CD4-positive, alpha-beta T cell treated with Interleukin-2 at 100 ng/mL for 4 hours (primary cell): ENCODE measurements around the gene CDSN.

Experiments
- DNase-seq: peaks from one replicate; pipeline ENCODE4 v3.0.0-alpha.2; 2020; ENCODE audit warnings: low spot score

The CDSN gene

DNA sequence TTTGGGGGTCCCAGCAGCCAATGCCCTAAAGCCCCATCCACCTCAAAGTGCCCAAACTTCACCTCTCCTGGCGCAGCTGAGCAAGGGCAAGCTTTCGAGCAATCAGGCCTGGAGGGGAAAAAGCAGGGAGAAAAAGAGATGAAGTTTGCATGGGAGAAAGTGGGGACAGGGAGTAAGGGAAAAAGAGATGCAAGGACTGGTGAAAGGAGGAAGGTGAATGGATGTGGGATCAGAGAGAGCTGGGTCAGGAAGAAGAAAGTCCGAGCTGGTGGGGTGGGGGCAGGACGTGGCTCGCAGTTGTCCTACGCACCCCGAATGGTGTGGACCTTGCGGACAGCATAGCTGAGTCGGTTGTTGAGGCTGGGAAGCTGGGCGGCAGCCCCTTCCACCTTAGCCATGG, 25.1 kb upstream of the CDSN start:
- DNase-seq = no peak

DNA sequence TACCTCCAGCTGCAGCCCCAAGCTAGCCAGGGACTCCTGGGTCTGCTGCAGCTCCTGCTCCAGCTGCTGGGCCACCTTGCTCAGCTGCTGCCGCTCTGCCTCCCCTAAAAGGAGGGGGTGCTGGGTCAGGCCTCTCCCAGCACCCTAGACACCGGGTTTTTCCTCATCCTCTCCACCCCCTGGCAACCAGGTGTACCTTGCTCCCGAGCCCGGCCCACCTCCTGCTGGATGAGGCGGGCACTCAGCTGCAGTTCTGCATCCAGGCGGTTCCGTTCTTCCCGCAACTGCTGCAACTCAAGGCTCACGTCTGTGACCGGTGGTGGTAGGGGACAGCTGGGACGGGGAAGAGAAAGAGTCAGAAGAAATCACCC, 24.7 kb upstream of the CDSN start:
- no peak for DNase-seq

DNA sequence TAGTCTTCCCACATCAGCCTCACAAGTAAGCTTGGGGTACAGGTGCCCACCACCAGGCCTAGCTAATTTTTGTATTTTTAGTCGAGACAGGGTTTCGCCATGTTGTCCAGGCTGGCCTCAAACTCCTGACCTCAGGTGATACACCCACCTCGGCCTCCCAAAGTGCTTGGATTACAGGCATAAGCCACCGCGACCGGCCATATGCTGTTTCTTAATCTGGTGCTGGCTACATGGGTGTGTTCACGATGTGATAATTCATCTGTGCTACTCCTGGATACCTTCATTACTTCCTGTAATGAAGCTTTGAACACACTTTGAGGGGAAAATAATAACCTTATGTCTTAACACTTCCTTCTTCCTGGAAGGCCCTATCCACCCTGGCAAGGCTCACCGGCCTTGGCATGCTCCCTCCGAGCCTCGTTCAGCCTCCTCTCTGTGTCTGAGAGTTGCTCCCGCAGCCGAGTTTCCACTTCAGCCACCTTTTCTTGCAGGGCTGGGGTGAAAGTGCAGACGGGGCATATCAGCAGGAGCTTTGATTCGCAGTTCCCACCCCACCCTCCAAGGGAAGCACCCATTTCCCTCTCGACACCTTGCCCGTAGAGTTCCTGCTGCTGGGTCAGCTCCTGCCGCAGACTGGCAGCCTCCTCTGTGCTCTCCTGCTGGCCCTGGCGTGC, 24.2 kb upstream of the CDSN start:
- DNase-seq = no peak

DNA sequence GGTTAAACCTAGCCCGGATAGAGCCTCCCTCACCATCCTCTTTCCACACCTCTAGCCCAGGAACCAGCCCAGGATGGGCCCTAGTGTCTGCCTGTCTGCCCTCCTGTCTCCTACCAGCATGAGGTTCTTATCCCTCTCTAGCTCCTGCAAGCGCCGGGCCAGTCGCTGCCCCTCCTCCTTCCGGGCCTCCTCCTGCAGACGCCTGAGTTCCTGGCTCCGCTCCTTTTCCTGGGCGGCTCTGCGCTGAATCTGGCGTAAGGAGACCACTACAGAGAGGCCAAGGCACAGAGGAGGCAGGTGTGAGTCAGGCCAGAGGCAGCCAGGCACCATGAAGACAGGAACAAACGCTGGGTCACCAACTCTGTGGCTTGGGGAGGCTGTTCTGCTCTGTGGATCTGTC, 22.9 kb upstream of the CDSN start:
- no peak for DNase-seq

DNA sequence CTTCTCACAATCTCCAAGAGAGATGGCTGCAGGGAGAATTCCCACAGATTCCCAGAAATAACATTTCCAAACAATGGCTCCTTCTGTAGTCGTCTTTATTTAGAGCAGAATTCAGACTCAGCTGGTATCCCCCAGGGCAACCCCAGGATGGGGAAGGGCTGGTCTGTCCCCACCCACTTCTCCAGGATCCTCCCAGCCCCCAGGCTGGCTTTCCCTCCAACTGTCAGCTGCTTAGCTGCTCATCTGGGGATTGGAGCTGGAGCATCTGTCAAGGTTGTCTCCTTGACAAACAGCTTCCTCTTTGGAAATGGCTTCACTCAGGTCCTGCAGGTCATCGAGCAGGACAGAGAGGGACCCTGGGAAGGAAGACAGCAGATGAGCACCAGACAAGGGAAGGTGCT, 22.1 kb upstream of the CDSN start:
- no peak for DNase-seq

DNA sequence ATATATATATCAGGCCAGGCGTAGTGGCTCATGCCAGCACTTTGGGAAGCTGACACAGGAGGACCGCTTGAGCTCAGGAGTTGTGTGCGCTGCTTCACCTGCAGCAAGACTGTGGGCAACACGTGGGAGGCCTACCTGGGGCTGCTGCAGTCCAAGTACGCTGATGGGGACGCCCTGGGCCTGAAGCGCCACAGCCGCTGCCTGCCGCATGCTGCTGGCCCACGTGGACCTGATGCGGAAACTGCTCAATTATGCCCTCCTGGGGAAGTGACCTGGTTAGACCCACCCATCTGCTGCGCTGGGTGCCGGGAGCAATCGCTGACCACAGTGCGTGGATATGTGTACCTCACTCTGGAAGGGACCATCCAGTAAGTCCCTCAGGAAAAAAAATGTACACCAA, 20.4 kb upstream of the CDSN start:
- DNase-seq = no peak

DNA sequence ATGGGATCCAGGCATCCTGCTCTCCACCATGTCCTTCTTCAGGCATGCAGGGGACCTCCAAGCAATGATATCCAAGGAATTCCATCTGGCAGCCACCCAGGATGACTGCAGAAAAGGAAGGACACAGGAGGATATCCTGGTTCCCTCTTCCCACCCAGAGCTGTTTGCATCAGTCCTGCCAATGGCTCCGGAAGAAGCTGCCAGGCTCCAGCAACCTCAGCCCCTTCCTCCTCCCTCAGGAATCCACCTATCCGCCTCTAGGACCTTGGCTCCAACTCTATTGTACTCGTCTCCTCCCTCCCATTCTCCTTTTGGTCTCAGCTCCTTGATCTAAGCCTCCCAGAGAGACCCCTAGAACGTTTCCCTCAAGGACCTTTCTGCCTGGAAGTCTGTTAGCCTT, 19.4 kb upstream of the CDSN start:
- no peak for DNase-seq

DNA sequence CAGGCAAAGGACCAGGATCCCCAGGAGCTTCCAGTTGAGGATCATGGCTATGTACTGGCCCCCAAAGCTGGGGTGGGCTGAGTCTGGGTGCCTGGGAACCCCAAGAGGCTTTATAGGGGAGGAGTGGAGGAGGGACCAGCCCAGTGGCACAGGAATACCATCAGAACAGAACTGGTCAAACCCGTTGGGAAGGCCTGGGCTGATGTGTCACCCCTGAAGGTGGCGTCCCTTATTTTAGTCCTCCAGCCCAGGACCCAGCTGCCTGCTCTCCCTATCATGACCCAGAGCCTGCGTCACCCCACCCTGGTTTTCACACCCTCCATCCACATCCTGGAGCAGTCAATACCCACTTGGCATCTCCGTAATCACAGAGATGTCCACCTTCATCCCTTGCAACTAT, 18.7 kb upstream of the CDSN start, which contains the start of gene PSORS1C2:
TSS of gene PSORS1C2 (minus strand) at position 85 of the 400 bp plus-strand sequence. CDS start at position 45, 40 bp downstream.
- DNase-seq = no peak

DNA sequence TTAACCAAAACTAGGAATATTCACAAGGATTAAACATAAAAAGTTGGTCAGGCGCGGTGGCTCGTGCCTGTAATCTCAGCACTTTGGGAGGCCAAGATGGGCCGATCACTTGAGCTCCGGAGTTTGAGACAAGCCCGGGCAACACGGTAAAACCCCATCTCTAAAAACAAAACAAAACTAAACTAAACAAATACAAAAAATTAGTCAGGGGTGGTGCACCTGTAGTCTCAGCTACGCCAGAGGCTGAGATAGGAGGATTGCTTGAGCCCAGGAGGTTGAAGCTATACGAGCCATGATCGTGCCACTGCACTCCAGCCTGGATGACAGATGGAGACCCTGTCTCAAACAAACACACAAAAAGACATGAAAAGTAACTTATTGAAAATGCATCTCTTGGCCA, 15.5 kb upstream of the CDSN start:
- no peak for DNase-seq

DNA sequence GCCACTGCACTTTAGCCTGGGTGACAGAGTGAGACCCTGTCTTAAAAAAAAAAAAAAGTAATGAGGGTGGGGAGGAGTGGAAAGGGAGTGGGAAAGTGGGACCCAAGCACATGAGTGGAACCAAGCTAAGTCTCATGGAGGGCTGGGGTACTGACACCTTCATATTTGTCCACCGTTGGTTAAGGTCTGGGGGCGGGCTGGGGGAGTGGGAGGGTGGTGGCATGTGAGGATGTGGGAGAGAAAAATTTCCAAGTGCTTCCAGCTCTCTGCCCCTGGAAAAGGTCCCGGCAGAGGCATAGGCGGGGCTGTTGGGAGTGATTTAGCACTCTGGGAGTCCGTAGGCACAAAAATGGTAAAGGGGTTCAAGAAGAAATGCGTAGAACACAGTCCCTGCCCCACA, 12.6 kb upstream of the CDSN start:
- DNase-seq = no peak

DNA sequence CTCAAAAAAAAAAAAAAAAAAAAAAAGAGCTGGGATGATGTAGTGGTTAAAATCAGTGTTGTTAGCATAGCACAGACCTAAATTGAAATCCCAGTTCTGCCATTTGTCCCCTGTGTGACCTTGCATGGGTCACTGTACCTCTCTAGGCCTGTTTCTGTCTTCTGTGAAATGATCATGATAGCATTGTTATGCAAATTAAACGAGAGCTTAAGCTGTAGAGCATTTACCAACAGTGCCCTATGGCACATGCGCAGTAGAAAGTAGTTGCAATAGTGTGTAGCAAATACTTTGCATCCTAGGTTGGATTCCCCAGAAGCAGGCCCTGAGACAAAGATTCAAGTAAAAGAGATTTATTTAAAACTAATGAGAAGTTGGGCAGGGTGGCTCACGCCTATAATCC, 11.3 kb upstream of the CDSN start:
- DNase-seq = no peak

DNA sequence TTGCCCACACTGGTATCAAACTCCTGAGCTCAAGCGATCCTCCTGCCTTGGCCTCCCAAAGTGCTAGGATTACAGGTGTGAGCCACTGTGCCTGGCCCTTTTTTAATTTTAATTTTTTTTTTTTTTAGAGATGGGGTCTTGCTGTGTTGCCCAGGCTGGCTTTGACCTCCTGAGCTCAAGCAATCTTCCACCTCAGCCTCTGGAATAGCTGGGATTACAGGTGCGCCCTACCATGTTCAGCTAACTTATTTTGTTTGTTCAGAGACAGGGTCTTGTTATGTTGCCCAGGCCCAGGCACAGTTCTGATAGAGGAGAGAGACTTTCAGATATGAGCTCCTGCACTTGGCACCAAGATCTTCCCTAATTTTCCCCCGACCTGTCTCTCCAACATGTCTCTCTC, 10.5 kb upstream of the CDSN start:
- DNase-seq = no peak

DNA sequence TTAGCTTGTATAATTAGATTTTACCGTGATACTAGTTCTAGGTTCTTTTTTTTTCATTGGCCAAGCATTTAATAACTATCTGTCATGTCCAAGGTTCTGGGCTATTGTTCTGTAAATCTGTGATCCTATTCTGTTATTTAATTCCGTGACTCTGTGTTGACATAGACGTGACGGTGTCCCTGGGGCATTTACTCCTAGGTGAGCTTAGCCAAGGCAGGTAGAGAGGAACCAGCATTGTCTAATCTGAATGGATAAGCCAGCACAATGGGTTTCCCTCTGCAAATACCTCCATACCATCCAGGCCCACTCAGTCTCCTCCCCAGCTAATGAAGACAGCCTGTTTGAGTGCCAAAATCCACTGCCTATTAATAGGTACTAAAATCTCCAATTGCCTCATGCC, 8.9 kb upstream of the CDSN start:
- DNase-seq = no peak

DNA sequence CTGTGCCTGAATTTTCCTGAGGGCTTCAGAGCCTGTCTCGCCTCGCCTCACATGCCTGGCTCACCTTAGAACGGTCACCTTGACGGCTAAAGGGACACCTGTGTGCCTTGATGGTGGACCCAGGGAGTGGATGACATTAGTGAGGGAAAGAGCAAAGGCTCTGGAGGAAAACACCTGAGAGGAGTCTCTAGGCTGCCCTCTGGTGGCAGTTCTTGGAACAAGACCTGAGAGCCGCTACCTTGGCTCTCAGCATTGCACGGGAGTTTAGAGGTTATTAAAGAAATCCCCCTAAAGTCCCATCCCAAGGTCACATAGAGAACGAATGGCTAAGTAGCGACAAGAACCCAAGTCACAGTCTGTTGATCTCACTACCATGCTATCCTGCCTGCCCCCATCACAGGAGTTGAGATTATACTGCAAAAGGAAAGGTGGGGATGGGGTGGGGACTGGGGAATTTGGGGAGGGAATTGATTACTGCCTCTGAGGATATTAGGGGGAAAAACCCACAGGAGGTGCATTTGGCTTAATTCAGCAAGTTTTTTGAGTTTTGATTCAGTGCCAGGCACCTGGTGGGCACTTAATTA, 7.9 kb upstream of the CDSN start:
- DNase-seq = peak; percentile 77

DNA sequence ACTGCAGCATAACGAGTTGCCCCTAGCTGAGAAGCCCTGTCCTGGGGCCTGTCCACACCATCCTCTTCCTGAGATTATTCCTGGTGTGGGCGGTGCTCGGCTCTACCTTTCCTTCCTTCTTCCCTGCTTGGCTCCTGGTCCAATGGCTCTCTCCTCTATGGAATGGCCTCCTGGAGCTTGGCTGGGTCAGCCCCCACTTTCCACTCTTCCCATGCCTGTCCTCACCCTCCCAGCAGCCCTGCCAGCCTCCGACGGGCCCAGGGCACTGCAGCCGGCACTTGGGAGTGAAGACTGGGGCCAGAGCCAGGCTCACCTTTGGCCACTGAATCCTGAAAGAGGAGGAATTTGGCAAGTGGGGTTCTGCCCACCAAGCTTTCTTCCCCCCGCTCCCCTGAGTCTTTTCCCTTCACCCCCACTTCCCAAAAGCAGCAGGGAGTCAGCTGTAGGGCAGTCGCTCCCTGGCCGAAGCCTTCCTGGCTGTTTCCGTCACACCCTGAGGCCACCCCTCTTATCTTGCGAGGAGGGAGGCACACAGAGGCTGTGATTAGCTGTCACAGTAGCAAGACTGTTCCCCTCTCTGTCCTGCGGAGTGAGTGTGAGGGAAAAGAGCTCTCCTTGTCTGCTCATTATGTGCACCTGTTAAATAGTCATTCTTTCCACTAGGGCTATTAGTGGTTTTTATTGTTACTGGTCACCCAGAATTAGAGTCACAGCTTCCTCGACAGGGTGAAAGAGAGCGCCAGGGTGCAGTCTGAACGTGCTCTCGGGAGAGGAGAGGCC, 6.3 kb upstream of the CDSN start:
- no peak for DNase-seq

DNA sequence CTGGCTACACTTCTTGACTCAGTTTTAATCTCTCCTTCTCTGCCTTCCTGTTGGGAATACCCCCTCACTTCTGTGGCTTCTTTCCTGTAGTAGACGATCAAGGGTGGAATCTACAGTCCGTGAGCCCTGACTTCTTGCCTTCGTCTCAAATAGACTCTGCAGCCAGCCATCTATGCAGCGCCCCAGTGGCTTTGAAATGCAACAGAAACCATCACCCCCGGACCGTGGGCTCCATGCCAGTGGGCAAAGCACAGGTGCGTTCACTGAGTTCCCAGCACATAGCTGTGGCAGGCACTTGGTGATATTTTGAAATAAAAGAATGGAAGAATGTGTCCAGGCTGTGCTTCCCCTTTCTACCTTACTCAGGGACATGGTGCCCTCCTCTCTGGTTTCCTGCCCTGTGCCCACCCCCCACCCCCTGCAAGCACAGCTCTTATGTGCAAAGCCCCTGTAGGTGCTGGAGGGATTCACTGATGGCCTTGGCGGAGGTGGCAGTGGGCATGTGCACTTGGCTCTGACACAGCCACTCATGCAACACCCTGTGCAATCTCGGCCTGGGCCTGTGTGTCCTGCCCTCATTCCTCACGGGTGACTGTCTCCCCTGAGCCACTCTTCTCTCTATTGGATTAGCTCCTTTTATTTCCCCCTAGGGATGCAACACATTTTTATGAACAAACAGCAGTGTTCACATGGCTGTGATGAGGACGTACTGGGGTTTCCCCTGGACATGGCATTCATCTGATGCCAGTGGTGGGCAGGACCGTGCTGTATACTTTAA, 5.5 kb upstream of the CDSN start:
- no peak for DNase-seq

DNA sequence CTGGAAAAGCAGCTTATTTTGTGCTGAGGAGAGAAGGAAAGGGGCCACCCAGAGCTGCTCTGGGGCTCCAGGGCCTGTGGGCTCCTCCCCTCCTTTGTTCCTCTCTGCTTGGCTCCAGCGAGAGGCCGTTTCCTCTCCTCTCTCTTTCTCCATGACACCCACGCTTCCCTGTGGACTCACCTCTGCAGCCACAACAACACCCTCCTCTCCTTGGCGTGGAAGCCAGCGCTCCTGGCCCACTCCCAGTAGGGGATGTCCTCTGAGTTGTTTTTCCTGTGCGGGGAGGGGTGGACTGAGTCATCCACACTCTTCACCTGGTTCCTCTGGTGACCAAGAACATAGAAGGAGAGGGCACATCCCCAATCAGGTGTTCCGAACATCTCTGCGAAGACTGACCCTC, 4.9 kb upstream of the CDSN start:
- no peak for DNase-seq

DNA sequence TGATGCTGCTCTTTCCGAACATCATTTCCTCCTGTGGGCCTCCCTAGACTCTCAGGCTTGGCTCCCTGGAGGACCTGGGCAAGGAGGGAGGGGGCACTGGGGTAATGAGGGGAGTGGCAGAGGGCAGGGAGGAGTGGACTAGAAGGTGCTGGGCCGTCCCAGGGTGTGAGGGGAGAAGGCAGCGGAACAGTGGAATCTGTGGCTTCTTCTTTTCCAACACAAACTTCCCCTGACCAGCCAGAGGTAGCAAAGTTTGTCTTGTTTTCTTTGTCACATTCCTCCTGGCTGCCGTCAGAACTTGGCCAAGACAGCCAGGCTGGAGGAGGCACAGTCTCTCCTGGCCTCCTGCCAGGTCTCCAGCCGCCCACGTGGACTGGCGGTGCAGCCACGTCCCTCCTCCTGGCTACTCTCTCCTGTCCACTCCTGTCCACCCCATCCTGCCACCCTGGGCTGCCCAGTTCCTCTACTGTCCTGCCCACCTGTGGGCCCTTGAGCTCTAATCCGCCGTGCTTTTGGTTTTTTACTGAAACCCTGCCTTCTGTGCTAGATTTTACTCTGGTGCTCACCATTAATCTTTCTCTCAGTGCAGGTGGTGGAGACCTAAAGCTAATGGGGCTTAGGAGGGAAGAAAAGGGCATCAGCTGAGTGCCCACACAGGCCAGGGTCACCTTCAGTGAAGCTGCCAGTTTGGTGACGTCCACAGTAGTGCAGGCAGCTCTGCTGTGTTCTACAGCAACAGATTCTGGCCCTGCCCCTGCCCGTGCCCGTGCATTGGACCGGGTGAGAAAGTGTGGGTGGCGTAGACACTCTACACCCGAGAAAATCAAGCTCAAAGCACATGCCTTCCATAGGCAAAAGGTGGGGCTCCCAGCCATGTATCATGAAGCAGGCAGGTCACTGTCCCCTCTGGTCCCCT, 2.8 kb upstream of the CDSN start:
- DNase-seq = no peak

DNA sequence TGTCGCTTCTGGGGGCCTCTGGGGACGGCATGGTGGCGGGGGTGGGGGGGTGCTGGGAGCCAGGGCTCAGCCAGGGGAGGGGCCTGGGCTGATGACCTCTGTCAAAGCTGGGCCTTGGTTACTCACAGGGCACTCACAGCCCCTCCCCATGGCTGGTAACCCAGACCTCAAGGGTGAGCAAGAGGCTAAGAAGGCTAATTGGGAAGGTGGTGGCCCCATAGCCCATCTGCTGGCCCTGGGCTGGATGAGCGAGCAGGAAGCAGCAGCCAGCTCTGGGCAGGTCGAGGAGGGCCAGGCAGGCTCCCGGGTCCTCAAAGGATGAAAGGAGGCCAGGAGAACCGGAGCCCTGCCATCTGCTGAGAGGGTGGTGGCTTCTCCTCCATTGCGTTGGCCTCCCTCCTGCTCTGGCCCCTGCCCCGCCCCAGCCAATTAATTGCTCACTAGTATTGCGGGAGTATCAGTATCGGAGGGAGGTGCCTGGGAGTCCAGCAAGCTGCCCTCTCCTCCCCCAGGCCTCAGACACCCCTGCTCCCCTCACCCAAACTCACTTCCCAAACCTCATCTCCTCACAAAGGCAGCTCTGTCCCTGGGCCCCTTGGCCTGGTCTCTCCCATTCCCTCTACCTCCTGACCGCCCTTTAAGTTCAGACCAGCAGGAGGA, 1.0 kb upstream of the CDSN start:
- DNase-seq = no peak

DNA sequence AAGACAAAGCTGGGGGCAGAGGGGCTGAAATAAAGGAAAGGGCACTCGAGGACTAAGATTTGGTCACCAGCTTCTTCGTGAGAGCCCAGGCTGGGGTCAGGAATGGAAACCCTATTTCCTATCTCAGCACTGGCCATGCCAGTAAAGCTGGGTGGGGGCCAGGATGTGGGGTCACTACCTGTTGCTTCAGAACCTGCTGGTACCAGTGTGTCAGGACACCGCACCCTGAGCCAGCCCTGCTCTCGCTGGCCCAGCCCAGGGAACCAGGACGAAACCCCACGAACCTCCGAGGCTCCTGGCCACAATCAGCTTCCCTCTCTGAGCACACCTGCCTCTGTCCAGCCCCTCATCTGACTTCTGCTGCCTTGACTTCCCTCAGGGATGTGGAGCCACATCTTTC, 2.1 kb downstream of the CDSN start:
- no peak for DNase-seq
